ENCODE data around the gene ITPR3.

Gene ITPR3

DNA sequence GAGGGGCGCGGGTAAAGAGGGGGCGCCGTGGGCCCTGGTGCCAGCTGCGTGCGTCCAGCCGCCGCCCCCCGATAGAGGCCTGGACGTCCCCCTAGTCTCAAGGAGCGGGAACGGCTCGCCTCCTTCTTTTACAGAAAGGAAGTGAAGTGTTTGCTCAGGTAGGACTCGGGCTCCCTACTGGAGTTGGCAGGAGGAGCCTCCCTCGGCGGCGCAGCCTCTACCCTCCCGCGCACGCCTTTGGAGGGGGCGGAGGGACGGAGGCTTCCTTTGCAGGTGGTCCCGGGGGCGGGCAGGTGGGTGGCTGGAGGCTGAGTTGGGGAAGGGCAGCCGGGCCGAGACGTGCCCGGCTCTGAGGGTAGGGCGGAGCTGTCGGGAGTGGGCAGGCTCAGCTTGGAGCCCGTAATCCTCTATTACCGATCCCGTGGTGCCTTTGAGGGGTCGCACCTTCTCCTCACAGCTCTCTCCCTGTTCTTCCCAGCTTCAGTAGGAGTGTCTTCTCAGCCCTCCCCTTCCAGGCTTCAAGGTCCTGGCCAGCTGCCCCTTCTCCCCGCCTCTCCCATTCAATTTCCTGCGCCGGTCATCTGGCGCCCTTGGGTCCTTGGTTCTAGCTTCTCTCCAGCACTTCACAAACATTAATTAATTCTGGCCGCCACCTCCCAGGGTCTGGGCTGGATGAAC is 728 bp downstream of the ITPR3 start:
- DNase-seq (ENCODE audit: low read depth), result no peak
- H3K4me3 ChIP-seq (ENCODE audit: low read length), result peak overlapping the region; percentile 67
- TF ChIP-seq, protein P1, sequence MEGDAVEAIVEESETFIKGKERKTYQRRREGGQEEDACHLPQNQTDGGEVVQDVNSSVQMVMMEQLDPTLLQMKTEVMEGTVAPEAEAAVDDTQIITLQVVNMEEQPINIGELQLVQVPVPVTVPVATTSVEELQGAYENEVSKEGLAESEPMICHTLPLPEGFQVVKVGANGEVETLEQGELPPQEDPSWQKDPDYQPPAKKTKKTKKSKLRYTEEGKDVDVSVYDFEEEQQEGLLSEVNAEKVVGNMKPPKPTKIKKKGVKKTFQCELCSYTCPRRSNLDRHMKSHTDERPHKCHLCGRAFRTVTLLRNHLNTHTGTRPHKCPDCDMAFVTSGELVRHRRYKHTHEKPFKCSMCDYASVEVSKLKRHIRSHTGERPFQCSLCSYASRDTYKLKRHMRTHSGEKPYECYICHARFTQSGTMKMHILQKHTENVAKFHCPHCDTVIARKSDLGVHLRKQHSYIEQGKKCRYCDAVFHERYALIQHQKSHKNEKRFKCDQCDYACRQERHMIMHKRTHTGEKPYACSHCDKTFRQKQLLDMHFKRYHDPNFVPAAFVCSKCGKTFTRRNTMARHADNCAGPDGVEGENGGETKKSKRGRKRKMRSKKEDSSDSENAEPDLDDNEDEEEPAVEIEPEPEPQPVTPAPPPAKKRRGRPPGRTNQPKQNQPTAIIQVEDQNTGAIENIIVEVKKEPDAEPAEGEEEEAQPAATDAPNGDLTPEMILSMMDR (conservative IDR thresholded peaks at IDR 0.05; ENCODE audit: low read depth, low read length), result no peak

DNA sequence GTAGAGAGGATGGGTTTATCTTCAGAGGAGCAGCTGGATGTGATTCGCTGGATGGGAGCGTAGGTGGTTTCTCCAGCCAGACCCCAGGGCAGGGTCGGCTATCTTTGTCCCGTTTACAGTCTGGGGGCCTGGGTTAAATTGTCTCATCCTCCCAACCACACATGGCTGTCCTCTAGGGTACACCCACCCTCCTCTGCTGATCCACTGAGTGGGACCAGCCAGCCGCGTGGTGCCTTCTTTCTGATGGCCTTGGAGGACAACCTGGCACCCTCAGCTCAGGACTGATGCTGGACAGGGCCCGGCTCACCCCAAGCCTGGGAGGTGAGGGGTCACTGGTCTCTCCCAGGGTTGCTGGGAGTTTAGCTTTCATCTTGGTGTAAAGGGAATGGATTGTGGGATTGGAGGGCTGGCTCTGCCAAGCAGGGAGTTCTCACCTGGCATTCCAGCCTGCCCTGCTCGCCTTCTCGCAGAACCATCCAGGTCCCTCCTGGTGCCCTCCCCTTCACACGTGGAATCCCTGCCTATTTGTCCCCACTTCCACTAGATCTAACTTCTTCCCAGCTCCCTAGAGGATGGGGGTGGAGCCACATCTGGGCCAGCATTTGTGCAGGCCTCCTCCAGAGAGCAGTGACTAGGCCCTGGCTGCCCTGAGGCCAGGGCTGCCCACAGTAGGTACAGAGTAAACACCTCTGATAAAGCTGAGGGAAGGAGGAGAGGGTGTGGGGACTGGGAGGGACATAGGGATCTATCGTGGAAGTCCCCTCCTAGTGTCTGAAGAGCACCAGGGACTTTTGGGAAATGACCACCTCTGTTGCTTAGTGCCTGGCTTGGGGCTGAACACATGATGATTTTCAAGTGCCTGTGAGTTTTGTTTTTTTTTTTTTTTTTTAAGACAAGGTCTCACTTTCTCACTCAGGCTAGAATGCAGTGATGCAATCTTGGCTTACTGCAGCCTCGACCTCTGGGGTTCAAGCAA is 1.6 kb downstream of the ITPR3 start:
- no peak for DNase-seq (ENCODE audit: low read depth)
- TF ChIP-seq, protein P1 (conservative IDR thresholded peaks at IDR 0.05; ENCODE audit: low read depth, low read length), result no peak
- peak overlapping the region; percentile 67 for H3K4me3 ChIP-seq (ENCODE audit: low read length)

DNA sequence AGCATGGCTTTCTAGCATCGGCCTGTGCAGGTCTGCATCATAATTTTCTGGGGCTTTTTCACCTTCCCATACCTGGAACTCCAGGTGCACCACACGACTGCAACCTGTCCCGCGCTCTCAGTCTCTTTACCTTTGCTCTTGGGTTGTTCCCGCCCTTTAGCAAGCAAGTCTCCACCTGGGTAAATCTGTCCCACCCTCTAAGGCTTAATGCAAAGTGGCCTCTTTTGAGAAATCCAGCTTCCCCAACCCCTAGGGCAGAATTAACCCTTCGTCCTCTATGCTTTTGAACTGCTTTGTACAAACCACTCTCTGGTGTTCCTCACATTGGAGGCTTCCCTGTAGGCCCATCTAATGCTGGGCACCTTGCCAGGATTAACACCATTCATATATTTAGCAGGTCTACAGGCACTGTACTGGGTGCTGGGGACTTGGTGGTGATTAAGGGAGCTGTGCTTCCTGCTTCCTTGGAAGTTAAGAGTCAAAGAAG is 2.8 kb downstream of the ITPR3 start:
- no peak overlapping the region for H3K4me3 ChIP-seq (ENCODE audit: low read length)
- TF ChIP-seq, protein P1 (conservative IDR thresholded peaks at IDR 0.05; ENCODE audit: low read depth, low read length), result no peak
- DNase-seq (ENCODE audit: low read depth), result no peak

DNA sequence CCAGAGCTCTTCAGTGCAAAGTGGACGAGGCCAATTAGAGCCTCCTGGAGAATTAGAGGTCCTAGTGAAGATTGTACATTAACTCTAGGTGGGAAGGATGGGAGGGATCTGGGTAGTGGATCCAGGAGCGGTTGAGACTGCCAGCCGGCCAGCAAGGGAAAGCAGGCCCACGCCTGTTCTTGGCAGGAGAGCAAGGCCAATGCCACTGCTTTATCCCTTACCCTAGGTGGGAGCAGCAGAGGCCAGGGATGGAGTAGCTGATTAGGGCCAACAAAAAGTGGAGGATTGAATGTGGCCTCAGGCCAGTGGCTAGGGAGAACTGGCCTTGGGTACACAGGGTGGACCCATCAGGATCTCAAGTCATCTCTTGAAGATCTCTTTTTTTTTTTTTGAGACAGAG is 3.7 kb downstream of the ITPR3 start:
- DNase-seq (ENCODE audit: low read depth), result no peak
- TF ChIP-seq, protein P1 (conservative IDR thresholded peaks at IDR 0.05; ENCODE audit: low read depth, low read length), result no peak
- H3K4me3 ChIP-seq (ENCODE audit: low read length), result no peak overlapping the region

DNA sequence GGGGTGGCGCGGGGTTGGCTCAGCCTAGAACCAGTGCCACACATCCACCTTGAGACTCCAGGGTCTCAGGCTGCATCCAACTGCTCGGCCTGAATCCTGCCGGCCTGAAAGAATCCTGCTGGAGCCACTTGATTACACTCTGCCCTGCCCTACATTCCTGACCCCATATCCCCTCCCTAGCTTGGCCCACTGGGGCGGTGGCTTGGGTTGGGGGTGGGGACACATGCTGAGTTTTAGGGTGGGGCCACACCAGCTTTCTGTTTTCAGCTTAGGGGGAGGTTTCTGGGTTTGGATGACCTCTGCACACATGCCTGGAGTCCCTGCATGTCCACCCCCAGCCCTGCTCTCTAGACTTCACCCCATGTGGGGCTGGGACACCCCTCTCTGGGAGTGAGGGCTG is 6.8 kb downstream of the ITPR3 start:
- no peak overlapping the region for H3K4me3 ChIP-seq (ENCODE audit: low read length)
- TF ChIP-seq, protein P1 (conservative IDR thresholded peaks at IDR 0.05; ENCODE audit: low read depth, low read length), result no peak
- no peak for DNase-seq (ENCODE audit: low read depth)

DNA sequence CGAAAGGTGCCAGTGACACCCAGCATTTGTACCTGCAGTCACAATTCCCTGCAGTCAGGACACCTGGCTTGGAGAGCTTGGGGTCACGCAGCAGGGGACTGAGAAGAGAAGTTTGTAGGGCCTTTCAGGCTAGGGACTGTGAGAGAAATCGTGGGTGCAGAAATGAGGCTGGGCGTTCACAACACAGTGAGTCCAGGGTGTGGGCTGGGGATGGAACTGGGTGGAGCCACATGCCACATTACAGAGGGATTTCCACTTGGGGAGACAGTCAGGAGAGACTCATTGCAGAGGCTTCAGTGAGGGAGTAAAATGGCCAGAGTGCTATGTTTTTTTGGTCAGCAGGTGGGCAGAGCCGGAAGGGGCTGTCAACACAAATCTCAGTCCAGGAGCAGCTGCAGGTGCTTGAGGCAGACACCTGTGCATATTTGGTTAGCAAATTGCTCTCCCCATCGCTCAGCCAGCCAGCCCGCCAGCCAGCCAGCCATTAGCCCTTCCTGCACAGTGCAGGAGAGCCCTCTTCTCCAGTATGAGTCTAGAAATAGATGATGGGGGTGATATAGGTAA is 7.4 kb downstream of the ITPR3 start:
- DNase-seq (ENCODE audit: low read depth), result no peak
- TF ChIP-seq, protein P1 (conservative IDR thresholded peaks at IDR 0.05; ENCODE audit: low read depth, low read length), result no peak
- no peak overlapping the region for H3K4me3 ChIP-seq (ENCODE audit: low read length)
